Ishikawa (cell line): ENCODE results near the gene SOX1.

ENCODE experiments used
- CEBPB ChIP-seq: IDR thresholded peaks from 2 replicates; pipeline ENCODE4 v1.6.1; 2012
- CREB1 ChIP-seq: IDR thresholded peaks from 2 replicates; pipeline ENCODE4 v1.6.1; 2012; ENCODE audit warnings: low read depth
- EGR1 ChIP-seq: IDR thresholded peaks from 2 replicates; pipeline ENCODE4 v1.6.1; 2012
- EP300 ChIP-seq: IDR thresholded peaks from 2 replicates; pipeline ENCODE4 v1.6.1; 2012; ENCODE audit warnings: borderline replicate concordance
- FOXM1 ChIP-seq: IDR thresholded peaks from 2 replicates; pipeline ENCODE4 v1.6.1; 2012; ENCODE audit warnings: low read depth, borderline replicate concordance
- NFIC ChIP-seq: IDR thresholded peaks from 2 replicates; pipeline ENCODE4 v1.6.1; 2012
- RAD21 ChIP-seq: IDR thresholded peaks from 2 replicates; pipeline ENCODE4 v1.6.1; 2012; ENCODE audit warnings: low read depth
- TAF1 ChIP-seq: IDR thresholded peaks from 2 replicates; pipeline ENCODE4 v1.6.1; 2012; ENCODE audit warnings: low read depth, mild to moderate bottlenecking
- TCF12 ChIP-seq: IDR thresholded peaks from 2 replicates; pipeline ENCODE4 v1.6.1; 2012; ENCODE audit warnings: low read depth
- TEAD4 ChIP-seq: IDR thresholded peaks from 2 replicates; pipeline ENCODE4 v1.6.1; 2012
- USF1 ChIP-seq: IDR thresholded peaks from 2 replicates; pipeline ENCODE4 v1.6.1; 2012
- YY1 ChIP-seq: IDR thresholded peaks from 2 replicates; pipeline ENCODE4 v1.6.1; 2012; ENCODE audit warnings: low read depth
- ZBTB7A ChIP-seq: IDR thresholded peaks from 2 replicates; pipeline ENCODE4 v1.6.1; 2012; ENCODE audit warnings: low read depth
- TF ChIP-seq, protein P1 (sequence below): IDR thresholded peaks from 2 replicates; pipeline ENCODE4 v1.6.1; 2012; ENCODE audit warnings: low read depth, mild to moderate bottlenecking

The SOX1 gene

GRCh38 chr13:112079696-112080095, 12.7 kb downstream of the SOX1 start:
- TF ChIP-seq CEBPB (no peak), FOXM1 (no peak), EGR1 (no peak), YY1 (no peak), TCF12 (no peak), USF1 (no peak), TEAD4 (no peak), EP300 (no peak), ZBTB7A (no peak), RAD21 (no peak)
- TF ChIP-seq, protein P1, sequence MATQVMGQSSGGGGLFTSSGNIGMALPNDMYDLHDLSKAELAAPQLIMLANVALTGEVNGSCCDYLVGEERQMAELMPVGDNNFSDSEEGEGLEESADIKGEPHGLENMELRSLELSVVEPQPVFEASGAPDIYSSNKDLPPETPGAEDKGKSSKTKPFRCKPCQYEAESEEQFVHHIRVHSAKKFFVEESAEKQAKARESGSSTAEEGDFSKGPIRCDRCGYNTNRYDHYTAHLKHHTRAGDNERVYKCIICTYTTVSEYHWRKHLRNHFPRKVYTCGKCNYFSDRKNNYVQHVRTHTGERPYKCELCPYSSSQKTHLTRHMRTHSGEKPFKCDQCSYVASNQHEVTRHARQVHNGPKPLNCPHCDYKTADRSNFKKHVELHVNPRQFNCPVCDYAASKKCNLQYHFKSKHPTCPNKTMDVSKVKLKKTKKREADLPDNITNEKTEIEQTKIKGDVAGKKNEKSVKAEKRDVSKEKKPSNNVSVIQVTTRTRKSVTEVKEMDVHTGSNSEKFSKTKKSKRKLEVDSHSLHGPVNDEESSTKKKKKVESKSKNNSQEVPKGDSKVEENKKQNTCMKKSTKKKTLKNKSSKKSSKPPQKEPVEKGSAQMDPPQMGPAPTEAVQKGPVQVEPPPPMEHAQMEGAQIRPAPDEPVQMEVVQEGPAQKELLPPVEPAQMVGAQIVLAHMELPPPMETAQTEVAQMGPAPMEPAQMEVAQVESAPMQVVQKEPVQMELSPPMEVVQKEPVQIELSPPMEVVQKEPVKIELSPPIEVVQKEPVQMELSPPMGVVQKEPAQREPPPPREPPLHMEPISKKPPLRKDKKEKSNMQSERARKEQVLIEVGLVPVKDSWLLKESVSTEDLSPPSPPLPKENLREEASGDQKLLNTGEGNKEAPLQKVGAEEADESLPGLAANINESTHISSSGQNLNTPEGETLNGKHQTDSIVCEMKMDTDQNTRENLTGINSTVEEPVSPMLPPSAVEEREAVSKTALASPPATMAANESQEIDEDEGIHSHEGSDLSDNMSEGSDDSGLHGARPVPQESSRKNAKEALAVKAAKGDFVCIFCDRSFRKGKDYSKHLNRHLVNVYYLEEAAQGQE = no peak

GRCh38 chr13:112083971-112084370, 17.0 kb downstream of the SOX1 start:
- no peak for TF ChIP-seq EP300
- TF ChIP-seq USF1 = no peak
- TF ChIP-seq, protein P1 = no peak
- no peak for TF ChIP-seq YY1
- no peak for TF ChIP-seq CREB1
- TF ChIP-seq TEAD4 = no peak
- no peak for TF ChIP-seq RAD21
- no peak for TF ChIP-seq TAF1
- TF ChIP-seq FOXM1 = no peak

GRCh38 chr13:112092453-112092852, 25.5 kb downstream of the SOX1 start:
- no peak for TF ChIP-seq NFIC
- no peak for TF ChIP-seq FOXM1
- no peak for TF ChIP-seq EGR1
- TF ChIP-seq, protein P1 = no peak
- no peak for TF ChIP-seq TCF12
- TF ChIP-seq EP300 = no peak
- no peak for TF ChIP-seq ZBTB7A
- no peak for TF ChIP-seq TAF1
- no peak for TF ChIP-seq YY1
- no peak for TF ChIP-seq RAD21

DNA sequence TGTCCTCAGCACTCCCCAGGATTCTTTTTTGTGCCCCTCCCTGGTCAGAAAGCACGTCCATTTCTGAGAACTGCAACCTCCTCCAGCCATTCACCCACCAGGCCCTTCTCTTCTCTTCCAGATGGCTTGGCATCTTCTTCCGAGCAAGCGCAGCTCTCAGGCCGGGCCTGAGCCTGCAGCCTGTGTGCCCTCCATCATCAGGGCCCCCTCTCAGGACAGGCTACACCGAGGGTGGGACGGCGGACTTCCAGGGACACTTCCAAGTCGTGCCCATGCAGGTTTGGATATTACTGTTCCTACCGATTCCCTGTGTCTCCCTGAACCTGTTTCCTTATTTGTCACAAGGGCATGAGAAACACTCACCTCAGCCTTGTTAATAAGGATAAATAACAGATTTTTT, 28.4 kb downstream of the SOX1 start:
- TF ChIP-seq TAF1 (no peak), ZBTB7A (no peak), RAD21 (no peak), FOXM1 (no peak), CEBPB (no peak), USF1 (no peak), NFIC (no peak), YY1 (no peak)
- TF ChIP-seq, protein P1 = no peak
